K562 (cell line): ENCODE measurements around the gene ANKRD7. TPM values are rescaled to one million over a fixed set of nuclear protein-coding genes. Genes with fewer than 3 reads are reported as not detected.

Experiments used
- CCAR2 ChIP-seq: fragments of 200-400 bp; formaldehyde crosslinking; IDR thresholded peaks from 2 replicates; pipeline ENCODE4 v1.6.1; 2017; ENCODE audit warnings: mild to moderate bottlenecking, low read depth, low read length
- CHAMP1 ChIP-seq: fragments of 450-650 bp; IDR thresholded peaks from 2 replicates; pipeline ENCODE4 v1.6.1; 2016; ENCODE audit warnings: mild to moderate bottlenecking
- CREB3 ChIP-seq: fragments of 450-650 bp; conservative IDR thresholded peaks from 2 replicates; pipeline ENCODE4 v1.6.1; 2016; ENCODE audit warnings: missing genetic modification characterization, low read depth, mild to moderate bottlenecking, missing compliant biosample characterization, moderate library complexity
- HIVEP1 ChIP-seq: fragments of 250-450 bp; sonication (Bioruptor Pico); IDR thresholded peaks from 2 replicates; pipeline ENCODE4 v1.4.0; 2020; ENCODE audit warnings: mild to moderate bottlenecking
- KLF1 ChIP-seq: fragments of 450-650 bp; IDR thresholded peaks from 2 replicates; pipeline ENCODE4 v1.6.1; 2016; ENCODE audit warnings: missing genetic modification characterization, missing compliant biosample characterization
- NKRF ChIP-seq: fragments of 450-650 bp; IDR thresholded peaks from 2 replicates; pipeline ENCODE4 v1.6.1; 2016; ENCODE audit warnings: borderline replicate concordance
- POLR2B ChIP-seq: fragments of 450-650 bp; IDR thresholded peaks from 2 replicates; pipeline ENCODE4 v1.6.1; 2018; ENCODE audit warnings: low read depth; ENCODE audit not compliant: partially characterized antibody
- STAT5B ChIP-seq: fragments of 250-450 bp; sonication (Bioruptor Pico); IDR thresholded peaks from 2 replicates; pipeline ENCODE4 v1.8.0; 2021; ENCODE audit warnings: mild to moderate bottlenecking, inconsistent platforms
- TAF1 ChIP-seq: IDR thresholded peaks from 2 replicates; pipeline ENCODE4 v1.6.1; 2011; ENCODE audit warnings: mild to moderate bottlenecking, low read length, moderate library complexity; ENCODE audit not compliant: insufficient read depth, control insufficient read depth, severe bottlenecking; ENCODE audit errors: extremely low read depth
- THRAP3 ChIP-seq: fragments of 450-650 bp; IDR thresholded peaks from 2 replicates; pipeline ENCODE4 v1.6.1; 2016; ENCODE audit warnings: mild to moderate bottlenecking, inconsistent platforms, borderline replicate concordance
- ZBTB17 ChIP-seq: fragments of 450-650 bp; formaldehyde crosslinking; IDR thresholded peaks from 2 replicates; pipeline ENCODE4 v1.4.0; 2020; ENCODE audit warnings: mild to moderate bottlenecking
- ZHX1 ChIP-seq: fragments of 150-350 bp; conservative IDR thresholded peaks from 2 replicates; pipeline ENCODE4 v1.6.1; 2014; ENCODE audit warnings: low read length
- ZNF217 ChIP-seq: sonication (generic); formaldehyde crosslinking; IDR thresholded peaks from 2 replicates; pipeline ENCODE4 v1.8.0; 2022; ENCODE audit warnings: mild to moderate bottlenecking, missing genetic modification reagents
- ZNF511 ChIP-seq: sonication (generic); formaldehyde crosslinking; IDR thresholded peaks from 2 replicates; pipeline ENCODE4 v1.8.0; 2022; ENCODE audit warnings: mild to moderate bottlenecking, missing genetic modification reagents
- ZNF639 ChIP-seq, 2 experiments: fragments of 200-800 bp in 1 of 2; sonication (Bioruptor generic) in 1 of 2; sonication (generic) in 1 of 2; formaldehyde crosslinking in 1 of 2; IDR thresholded peaks in 1 of 2; conservative IDR thresholded peaks in 1 of 2; 2 replicates each; pipeline versions ENCODE4 v1.5.0 to v1.6.1; 2016 to 2020; ENCODE audit warnings: missing compliant biosample characterization in 1 of 2, missing genetic modification characterization in 1 of 2, missing genetic modification reagents in 1 of 2
- polyA plus RNA-seq, 8 experiments: library from polyadenylated mRNA; depleted of rRNA in 4 of 8; stranded (reverse) in 5 of 8; unstranded in 3 of 8; fragments of >200 nt; fragmentation: Nextera tagmentation in 2 of 8; fragmentation: Illumina TruSeq in 1 of 8; extraction: Ambion mirVana in 2 of 8; extraction: Trizol in 1 of 8; gene quantifications; 2 replicates each; pipeline versions ENCODE4 v1.2.1 to v1.2.3, GENCODE V29; 2011 to 2014; ENCODE audit warnings: inconsistent platforms in 1 of 8, missing spikeins in 1 of 8
- total RNA-seq, 7 experiments: library from RNA; depleted of rRNA in 6 of 7; stranded (reverse); fragments of >200 nt in 6 of 7; fragmentation: Illumina TruSeq in 2 of 7; extraction: Trizol in 2 of 7; gene quantifications; 2 replicates each; pipeline versions ENCODE4 v1.2.1 to v1.2.3, GENCODE V29; 2011 to 2021; ENCODE audit warnings: low replicate concordance in 1 of 7

The ANKRD7 gene
- total and polyA plus RNA-seq, 9 of the 15 experiments (the other 6 are each of a cell fraction or from before 2014, with no cell fraction given) = 0.33 TPM; not detected in 8

GRCh38 chr7:118183428-118183785 lies 41.1 kb upstream of the ANKRD7 start (continued):
- TF ChIP-seq ZBTB17 (CRISPR knock-in tag) (no peak), ZNF639 (CRISPR knock-in tag; conservative IDR thresholded peaks at IDR 0.05 in 1 of 2, IDR thresholded peaks at IDR 0.05 in 1 of 2) (no peak), STAT5B (CRISPR knock-in tag) (no peak), CHAMP1 (peak; percentile 27; the same call in 1 of the 2 replicates), TAF1 (no peak), ZNF217 (CRISPR knock-in tag) (no peak), NKRF (no peak), ZHX1 (no peak), HIVEP1 (CRISPR knock-in tag) (no peak), THRAP3 (0 out of 2 replicates have a peak, but pooled peaks have one; percentile 61), CREB3 (tag) (no peak), CCAR2 (no peak), POLR2B (no peak), KLF1 (no peak), ZNF511 (CRISPR knock-in tag) (no peak)
